Stimulated activated CD4-positive, alpha-beta T cell treated with anti-CD3 and anti-CD28 coated beads, Interleukin-2, amount 100 ng/mL, for 24 hours (primary cell): ENCODE measurements around the gene FKBP7.
"Not testable (repeated sequence)": the region's sequence is repeated elsewhere in the genome, so short reads cannot be mapped to it uniquely, and the experiment has no call there.

Experiments
- DNase-seq, 2 donors: peaks; one replicate each; pipeline ENCODE4 v3.0.0-alpha.2; 2020

The FKBP7 gene

DNA sequence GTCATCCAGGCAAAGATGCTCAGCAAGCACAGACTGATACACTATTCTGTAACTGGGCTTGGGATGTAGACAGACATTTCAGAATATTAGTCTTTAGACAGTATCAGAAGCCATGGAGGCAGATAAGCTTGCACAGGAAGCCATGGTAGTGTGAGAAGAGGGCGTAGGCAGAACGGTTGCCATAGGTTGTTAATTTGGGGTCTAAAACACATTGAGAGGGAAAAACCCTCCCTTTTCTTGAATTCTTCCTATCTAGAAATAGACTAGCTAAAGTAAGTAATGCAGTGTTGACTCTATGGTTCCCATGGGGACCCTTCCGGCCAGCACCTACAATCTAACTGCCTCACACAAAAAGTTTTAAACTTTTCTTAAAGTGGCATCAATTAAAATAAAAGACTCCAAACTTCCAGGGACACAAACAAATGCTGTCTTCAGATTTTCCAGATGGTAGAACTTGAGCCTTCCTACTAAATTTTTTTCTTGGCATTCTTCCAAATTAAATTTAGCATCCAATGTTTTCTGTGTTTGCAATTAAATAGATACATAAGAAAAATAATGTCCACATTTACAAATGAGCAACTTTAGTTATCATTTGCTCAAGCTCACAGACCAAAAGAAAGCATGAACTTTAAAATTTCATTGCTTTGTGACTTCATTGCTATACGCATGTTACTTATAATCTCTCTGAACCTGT lies 29.3 kb downstream of the FKBP7 start:
- DNase-seq, result no peak

GRCh38 chr2:178441426-178441825 lies 37.0 kb downstream of the FKBP7 start:
- DNase-seq, result no peak

DNA sequence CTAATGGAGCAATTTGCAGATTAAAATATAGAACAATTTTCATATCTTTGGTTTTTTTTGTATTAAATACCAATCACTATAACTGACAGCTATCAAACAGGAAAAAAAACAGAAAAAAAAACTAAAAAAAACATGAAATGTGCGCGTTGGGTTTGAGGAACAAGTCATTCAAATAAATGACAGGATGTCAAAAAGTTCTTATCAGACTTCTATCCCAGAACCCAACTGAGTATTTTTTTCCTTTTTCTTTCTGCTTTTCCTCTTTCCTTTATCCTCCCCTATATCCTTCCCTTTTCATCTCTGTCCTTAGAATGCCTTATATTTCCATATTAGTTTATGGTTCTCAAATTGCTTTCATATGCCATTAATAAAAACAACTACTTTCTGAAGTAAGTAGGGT lies 41.7 kb downstream of the FKBP7 start:
- no peak for DNase-seq

GRCh38 chr2:178429336-178429735 lies 49.1 kb downstream of the FKBP7 start:
- DNase-seq, result no peak

GRCh38 chr2:178428396-178428806 lies 50.0 kb downstream of the FKBP7 start:
- no peak for DNase-seq

- no peak for DNase-seq
Measured at GRCh38 chr2:178427458-178427857, 50.9 kb downstream of the FKBP7 start.

DNA sequence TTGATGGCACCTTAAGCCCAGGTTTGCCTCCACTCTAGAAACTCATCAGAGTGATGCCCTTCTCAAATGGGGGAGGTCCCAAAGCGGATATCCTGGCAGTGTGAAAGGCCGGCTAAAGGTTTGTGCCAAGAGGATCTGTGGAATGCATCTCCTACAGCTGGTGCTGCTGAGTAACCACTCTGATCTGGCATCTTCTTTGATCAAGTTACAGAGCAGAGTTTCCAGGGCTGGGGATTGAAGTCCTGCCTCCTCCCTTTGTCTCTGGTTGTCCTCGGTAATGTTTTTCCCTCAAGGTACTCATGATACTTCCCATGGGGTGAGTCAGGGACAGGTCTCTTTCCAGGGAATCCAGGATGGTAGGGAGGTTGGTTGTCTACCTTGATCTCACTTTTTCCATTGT lies 52.0 kb downstream of the FKBP7 start:
- no peak for DNase-seq

- no peak for DNase-seq
Measured at GRCh38 chr2:178425255-178425827, 53.1 kb downstream of the FKBP7 start.

GRCh38 chr2:178423746-178424145 lies 54.7 kb downstream of the FKBP7 start:
- not testable (repeated sequence) for DNase-seq

- DNase-seq, result no peak
Measured at GRCh38 chr2:178422097-178422496, 56.3 kb downstream of the FKBP7 start.

GRCh38 chr2:178420463-178420999 lies 57.9 kb downstream of the FKBP7 start:
- no peak for DNase-seq

DNA sequence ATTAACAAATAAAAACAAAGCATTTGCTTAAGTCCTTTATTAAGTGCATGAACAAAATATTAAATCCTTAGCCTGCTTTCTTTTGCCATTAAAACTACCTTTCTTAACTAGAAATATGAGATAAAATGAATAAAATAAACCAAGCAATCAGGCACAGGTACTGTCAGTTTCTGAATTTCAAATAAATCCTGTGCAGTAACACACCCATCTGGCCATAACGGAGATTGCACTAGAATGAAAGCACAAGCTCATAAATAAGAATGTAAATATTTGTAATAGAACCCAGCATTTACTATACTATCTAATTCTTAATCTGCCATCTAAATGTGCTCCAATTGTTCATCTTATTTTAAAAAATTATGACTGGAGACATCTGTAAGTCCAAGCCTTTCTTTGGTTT lies 59.3 kb downstream of the FKBP7 start:
- no peak for DNase-seq

- DNase-seq, result no peak
Measured at GRCh38 chr2:178418426-178418825, 60.0 kb downstream of the FKBP7 start.

DNA sequence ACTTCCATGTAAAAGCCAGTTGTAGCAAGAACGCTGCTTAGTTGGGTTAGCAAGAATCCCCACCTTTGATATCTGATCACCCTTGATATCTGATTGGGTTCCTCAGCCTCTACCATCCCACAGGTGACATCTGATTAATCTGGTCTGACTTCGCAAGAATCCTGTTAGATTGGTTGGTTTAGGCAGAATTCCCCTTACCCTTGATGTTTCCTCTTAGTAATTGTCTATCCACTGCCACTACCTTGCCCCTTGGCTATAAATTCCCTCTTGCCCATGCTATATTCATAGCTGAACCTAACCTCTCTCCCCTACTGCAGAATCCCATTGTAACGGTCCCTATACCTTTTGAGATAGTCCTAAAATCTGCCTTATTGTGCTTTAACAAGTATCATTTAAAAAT lies 60.5 kb downstream of the FKBP7 start:
- DNase-seq, result no peak

GRCh38 chr2:178415979-178416378 lies 62.4 kb downstream of the FKBP7 start:
- DNase-seq, result no peak

- peak; percentile 80 to 81 for DNase-seq
Measured at GRCh38 chr2:178414266-178415247, 63.8 kb downstream of the FKBP7 start.
